K562 (cell line): ENCODE measurements around the gene PUM2. TPM values are rescaled to one million over a fixed set of nuclear protein-coding genes. Genes with fewer than 3 reads are reported as not detected.

Experiments used
- ATAC-seq: fragments of 200-7000 bp; cut with Tn5 transposase; 3 replicates; pipeline ENCODE4 v1.9.1; 2020; ENCODE audit warnings: moderate library complexity
- BruUV-seq: library from RNA; stranded (reverse); fragments of 400-500 nt; replicated peaks from 2 replicates; lab custom pipeline; 2021; lab: Mats Ljungman, UMichigan
- CTCF ChIA-PET: fragments of 300-600 bp; formaldehyde crosslinking; extraction: SDS; loops from one replicate; lab custom pipeline; 2021; ENCODE audit warnings: low intra/inter-chr PET ratio; lab: Yijun Ruan, JAX
- POLR2A ChIA-PET: fragments of 300-600, 350-650 bp; sonication (Branson Sonifier 250); formaldehyde crosslinking; extraction: SDS; loops from one replicate; lab custom pipeline; 2021; ENCODE audit warnings: antibody characterized with exemption, inconsistent platforms; lab: Yijun Ruan, JAX
- DNase-seq, 4 experiments: peaks; one replicate each; pipeline versions ENCODE4 v3.0.0 to v3.0.0-alpha.2; 2011 to 2018; ENCODE audit warnings: low spot score in 3 of 4, mixed read lengths in 3 of 4; ENCODE audit errors: extremely low read depth in 1 of 4
- FAIRE-seq: peaks from 2 replicates; lab custom pipeline; 2011; peaks lifted over from hg19 to GRCh38; lab: Jason Lieb, UNC
- H2AFZ ChIP-seq: 2 replicates; pipeline ENCODE4 v1.6.0; 2011; ENCODE audit warnings: low read depth, low read length, control low read depth, inconsistent platforms
- H3K27ac ChIP-seq: fragments of 200-600 bp; 3 replicates; pipeline ENCODE4 v1.8.0; 2011; ENCODE audit warnings: low read depth, mild to moderate bottlenecking, control low read depth, inconsistent platforms, low read length, moderate library complexity, mixed read lengths; ENCODE audit errors: extremely low read depth
- H3K27me3 ChIP-seq, 2 experiments: fragments of 300-600 bp in 1 of 2; 2 replicates in 1 of 2; 3 replicates in 1 of 2; pipeline versions ENCODE4 v1.6.0 to v1.8.0; 2011; ENCODE audit warnings: inconsistent platforms in 2 of 2, low read length in 2 of 2, mild to moderate bottlenecking in 1 of 2, mixed read lengths in 1 of 2, moderate library complexity in 1 of 2; ENCODE audit not compliant: control insufficient read depth in 2 of 2, insufficient read depth in 2 of 2
- H3K36me3 ChIP-seq: fragments of 300-600 bp; 3 replicates; pipeline ENCODE4 v1.8.0; 2011; ENCODE audit warnings: mild to moderate bottlenecking, low read length, inconsistent platforms; ENCODE audit not compliant: control insufficient read depth, insufficient read depth
- H3K4me1 ChIP-seq, 2 experiments: fragments of 200-600 bp in 1 of 2; replicated peaks in 1 of 2; 2 replicates in 1 of 2; 3 replicates in 1 of 2; pipeline versions ENCODE4 v1.5.1 to v1.8.0; 2011; ENCODE audit warnings: inconsistent platforms in 2 of 2, low read length in 2 of 2, mild to moderate bottlenecking in 1 of 2, mixed read lengths in 1 of 2, moderate library complexity in 1 of 2; ENCODE audit not compliant: control insufficient read depth in 2 of 2, insufficient read depth in 2 of 2
- H3K4me2 ChIP-seq: 2 replicates; pipeline ENCODE4 v1.6.1; 2011; ENCODE audit warnings: low read length, control low read depth, inconsistent platforms, mixed read lengths; ENCODE audit not compliant: insufficient read depth
- H3K4me3 ChIP-seq: fragments of 200-600 bp; sonication (generic), shearing (Covaris generic); 2 replicates; pipeline ENCODE4 v1.5.1; 2016; ENCODE audit warnings: control low read depth, inconsistent platforms
- H3K79me2 ChIP-seq: fragments of 200-600 bp; 3 replicates; pipeline ENCODE4 v1.8.0; 2011; ENCODE audit warnings: low read length, inconsistent platforms; ENCODE audit not compliant: control insufficient read depth, insufficient read depth
- H3K9ac ChIP-seq, 2 experiments: 2 replicates each; pipeline versions ENCODE4 v1.6.0 to v1.6.1; 2011; ENCODE audit warnings: low read depth in 2 of 2, low read length in 2 of 2, control low read depth in 1 of 2, inconsistent platforms in 1 of 2, mild to moderate bottlenecking in 1 of 2, mixed read lengths in 1 of 2; ENCODE audit not compliant: insufficient read depth in 1 of 2
- H3K9me1 ChIP-seq: one replicate; pipeline ENCODE4 v1.6.0; 2011; ENCODE audit warnings: inconsistent platforms, mild to moderate bottlenecking, low read length, moderate library complexity; ENCODE audit not compliant: control insufficient read depth, insufficient read depth
- H3K9me3 ChIP-seq: replicated peaks from 2 replicates; pipeline ENCODE4 v1.5.1; 2011; ENCODE audit warnings: low read depth, low read length, inconsistent platforms; ENCODE audit not compliant: control insufficient read depth, insufficient read depth
- H4K20me1 ChIP-seq: replicated peaks from 2 replicates; pipeline ENCODE4 v1.6.1; 2011; ENCODE audit warnings: low read length, inconsistent platforms, mixed read lengths; ENCODE audit not compliant: control insufficient read depth, insufficient read depth
- CBX5 ChIP-seq: IDR thresholded peaks from 2 replicates; pipeline ENCODE4 v1.6.1; 2014; ENCODE audit warnings: low read depth, borderline replicate concordance
- CCAR2 ChIP-seq: fragments of 200-400 bp; formaldehyde crosslinking; IDR thresholded peaks from 2 replicates; pipeline ENCODE4 v1.6.1; 2017; ENCODE audit warnings: mild to moderate bottlenecking, low read depth, low read length
- FOSL1 ChIP-seq: fragments of 200-800 bp; sonication (Bioruptor generic); conservative IDR thresholded peaks from 2 replicates; pipeline ENCODE4 v1.6.1; 2016; ENCODE audit warnings: missing genetic modification characterization, missing compliant biosample characterization
- FOXK1 ChIP-seq: sonication (generic); formaldehyde crosslinking; IDR thresholded peaks from 2 replicates; pipeline ENCODE4 v1.8.0; 2022; ENCODE audit warnings: missing genetic modification reagents, mild to moderate bottlenecking, borderline replicate concordance
- HDAC2 ChIP-seq: fragments of 450-650 bp; IDR thresholded peaks from 2 replicates; pipeline ENCODE4 v1.6.1; 2016; ENCODE audit warnings: mild to moderate bottlenecking
- KHSRP ChIP-seq: fragments of 450-650 bp; IDR thresholded peaks from 2 replicates; pipeline ENCODE4 v1.6.1; 2017
- MECOM ChIP-seq: fragments of 250-450 bp; sonication (Bioruptor Pico); IDR thresholded peaks from 2 replicates; pipeline ENCODE4 v1.8.0; 2022; ENCODE audit warnings: inconsistent platforms
- NFIC ChIP-seq: fragments of 450-650 bp; IDR thresholded peaks from 2 replicates; pipeline ENCODE4 v1.6.1; 2017; ENCODE audit warnings: mild to moderate bottlenecking, inconsistent platforms
- POLR2AphosphoS2 ChIP-seq: IDR thresholded peaks from 2 replicates; pipeline ENCODE4 v1.6.1; 2012; ENCODE audit warnings: low read length, improper control_type of control experiment
- PTRF ChIP-seq: fragments of 450-650 bp; IDR thresholded peaks from 2 replicates; pipeline ENCODE4 v1.6.1; 2016; ENCODE audit warnings: mild to moderate bottlenecking, missing genetic modification characterization, missing compliant biosample characterization
- RAD21 ChIP-seq, 2 experiments: fragments of 250-450 bp in 1 of 2; fragments of 450-650 bp in 1 of 2; sonication (Bioruptor Pico) in 1 of 2; formaldehyde crosslinking in 1 of 2; IDR thresholded peaks in 1 of 2; conservative IDR thresholded peaks in 1 of 2; 2 replicates each; pipeline versions ENCODE4 v1.4.0 to v1.8.0; 2020 to 2022; ENCODE audit warnings: mild to moderate bottlenecking in 2 of 2, moderate library complexity in 1 of 2
- SIN3A ChIP-seq, 2 experiments: fragments of 150-350 bp in 1 of 2; IDR thresholded peaks; 2 replicates each; pipeline ENCODE4 v1.6.1; 2011 to 2016; ENCODE audit warnings: borderline replicate concordance in 2 of 2, low read depth in 2 of 2, low read length in 2 of 2, mild to moderate bottlenecking in 2 of 2, moderate library complexity in 2 of 2; ENCODE audit not compliant: control insufficient read depth in 1 of 2
- TBP ChIP-seq: optimal IDR thresholded peaks from 2 replicates; pipeline ENCODE3; 2011; ENCODE audit warnings: low read depth, low read length, improper control_type of control experiment
- ZNF79 ChIP-seq: fragments of 250-450 bp; sonication (Bioruptor Pico); IDR thresholded peaks from 2 replicates; pipeline ENCODE4 v1.4.0; 2020; ENCODE audit warnings: low read depth, mild to moderate bottlenecking, moderate library complexity
- WGBS: fragments of 100-300 bp; shearing (Covaris generic); methylation state at CpG from one replicate; pipeline ENCODE4 v1.1.6; 2016; ENCODE audit warnings: low coverage, mixed read lengths; ENCODE audit not compliant: insufficient coverage; ENCODE audit errors: missing lambda C conversion rate; 5-methylcytosine and 5-hydroxymethylcytosine counted together
- in situ Hi-C: fragments of 300-500 bp; cut with MboI; formaldehyde crosslinking; loops from 4 replicates; pipeline ENCODE4 v1.15.0; 2018; ENCODE audit warnings: inconsistent platforms, mixed read lengths
- intact Hi-C: fragments of 100-400 bp; cut with micrococcal nuclease; formaldehyde crosslinking; loops from 2 replicates; pipeline ENCODE4 v1.14.2; 2022
- polyA plus RNA-seq, 8 experiments: library from polyadenylated mRNA; depleted of rRNA in 4 of 8; stranded (reverse) in 5 of 8; unstranded in 3 of 8; fragments of >200 nt; fragmentation: Nextera tagmentation in 2 of 8; fragmentation: Illumina TruSeq in 1 of 8; extraction: Ambion mirVana in 2 of 8; extraction: Trizol in 1 of 8; gene quantifications; 2 replicates each; pipeline versions ENCODE4 v1.2.1 to v1.2.3, GENCODE V29; 2011 to 2014; ENCODE audit warnings: inconsistent platforms in 1 of 8, missing spikeins in 1 of 8
- total RNA-seq, 7 experiments: library from RNA; depleted of rRNA in 6 of 7; stranded (reverse); fragments of >200 nt in 6 of 7; fragmentation: Illumina TruSeq in 2 of 7; extraction: Trizol in 2 of 7; gene quantifications; 2 replicates each; pipeline versions ENCODE4 v1.2.1 to v1.2.3, GENCODE V29; 2011 to 2021; ENCODE audit warnings: low replicate concordance in 1 of 7
- TF ChIP-seq, protein P1 (sequence below): fragments of 250-450 bp; sonication (Bioruptor Pico); IDR thresholded peaks from 2 replicates; pipeline ENCODE4 v1.4.0; 2020; ENCODE audit warnings: mild to moderate bottlenecking, moderate library complexity
- TF ChIP-seq, protein P2 (sequence below): fragments of 250-450 bp; sonication (Bioruptor Pico); IDR thresholded peaks from 2 replicates; pipeline ENCODE4 v1.8.0; 2022; ENCODE audit warnings: moderate library complexity, mild to moderate bottlenecking, inconsistent platforms
- TF ChIP-seq, protein P3 (sequence below): sonication (generic); formaldehyde crosslinking; IDR thresholded peaks from 2 replicates; pipeline ENCODE4 v1.8.1; 2023; ENCODE audit warnings: mild to moderate bottlenecking, missing genetic modification reagents

The PUM2 gene
- total and polyA plus RNA-seq, 9 of the 15 experiments (the other 6 are each of a cell fraction or from before 2014, with no cell fraction given) = 13.4 to 61.9 (median 28.3) TPM

- CTCF ChIA-PET = no interaction called here
- H3K79me2 ChIP-seq = peaks cover 100% of the 10 kb centered on the region
- intact Hi-C loops (no loop called here), in situ Hi-C loops (no loop called here)
- peaks cover 6% of the 10 kb centered on the region for H3K9me1 ChIP-seq
- no peak for FAIRE-seq
- no peaks in the 10 kb centered on the region for H3K27me3 ChIP-seq
- WGBS = 86% methylated on average over 2 of the region's 2 CpGs
- H3K4me3 ChIP-seq = no peak overlapping the region
- H3K36me3 ChIP-seq = peaks cover 22% of the 10 kb centered on the region; the same call in 2 of the 3 replicates
- DNase-seq = peak in 1 of 4 experiments; percentile 27
- H3K9ac ChIP-seq = no peak overlapping the region
- H3K9me3 ChIP-seq = no peaks in the 10 kb centered on the region
- no peak overlapping the region for H3K27ac ChIP-seq
- H3K4me1 ChIP-seq = peaks cover 18 to 23% of the 10 kb centered on the region in 2 experiments
- no peak overlapping the region for H2AFZ ChIP-seq
- no TSS peak for BruUV-seq
- POLR2A ChIA-PET = interaction anchor here (0.7 to 1.6 kb wide), 5 partner anchors 10 to 40 kb away, joined by 3 to 5 read pairs (median 4); no protein-coding TSS in a partner anchor
- H4K20me1 ChIP-seq = peaks cover 41% of the 10 kb centered on the region
- no peak overlapping the region for H3K4me2 ChIP-seq
- ATAC-seq = peak; percentile 38; the same call in 1 of the 3 replicates
- no peak for TF ChIP-seq CBX5
- TF ChIP-seq POLR2AphosphoS2 = no peak
- no peak for TF ChIP-seq HDAC2
- TF ChIP-seq PTRF (tag) = no peak
- TF ChIP-seq MECOM = no peak
- TF ChIP-seq RAD21 (CRISPR knock-in tag; conservative IDR thresholded peaks at IDR 0.05 in 1 of 2, IDR thresholded peaks at IDR 0.05 in 1 of 2) = no peak
- TF ChIP-seq, protein P1, sequence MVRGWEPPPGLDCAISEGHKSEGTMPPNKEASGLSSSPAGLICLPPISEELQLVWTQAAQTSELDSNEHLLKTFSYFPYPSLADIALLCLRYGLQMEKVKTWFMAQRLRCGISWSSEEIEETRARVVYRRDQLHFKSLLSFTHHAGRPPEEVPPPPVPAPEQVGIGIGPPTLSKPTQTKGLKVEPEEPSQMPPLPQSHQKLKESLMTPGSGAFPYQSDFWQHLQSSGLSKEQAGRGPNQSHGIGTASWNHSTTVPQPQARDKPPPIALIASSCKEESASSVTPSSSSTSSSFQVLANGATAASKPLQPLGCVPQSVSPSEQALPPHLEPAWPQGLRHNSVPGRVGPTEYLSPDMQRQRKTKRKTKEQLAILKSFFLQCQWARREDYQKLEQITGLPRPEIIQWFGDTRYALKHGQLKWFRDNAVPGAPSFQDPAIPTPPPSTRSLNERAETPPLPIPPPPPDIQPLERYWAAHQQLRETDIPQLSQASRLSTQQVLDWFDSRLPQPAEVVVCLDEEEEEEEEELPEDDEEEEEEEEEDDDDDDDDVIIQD (CRISPR knock-in tag) = no peak
- TF ChIP-seq SIN3A (IDR thresholded peaks at IDR 0.05; ENCODE audit: borderline replicate concordance in 2 of 2, control insufficient read depth in 1 of 2, low read depth in 2 of 2, low read length in 2 of 2) = no peak
- TF ChIP-seq FOXK1 = no peak
- no peak for TF ChIP-seq KHSRP
- no peak for TF ChIP-seq CCAR2
- TF ChIP-seq, protein P2, sequence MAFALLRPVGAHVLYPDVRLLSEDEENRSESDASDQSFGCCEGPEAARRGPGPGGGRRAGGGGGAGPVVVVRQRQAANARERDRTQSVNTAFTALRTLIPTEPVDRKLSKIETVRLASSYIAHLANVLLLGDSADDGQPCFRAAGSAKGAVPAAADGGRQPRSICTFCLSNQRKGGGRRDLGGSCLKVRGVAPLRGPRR = no peak
- no peak for TF ChIP-seq ZNF79 (CRISPR knock-in tag)
- TF ChIP-seq NFIC = no peak
- TF ChIP-seq, protein P3, sequence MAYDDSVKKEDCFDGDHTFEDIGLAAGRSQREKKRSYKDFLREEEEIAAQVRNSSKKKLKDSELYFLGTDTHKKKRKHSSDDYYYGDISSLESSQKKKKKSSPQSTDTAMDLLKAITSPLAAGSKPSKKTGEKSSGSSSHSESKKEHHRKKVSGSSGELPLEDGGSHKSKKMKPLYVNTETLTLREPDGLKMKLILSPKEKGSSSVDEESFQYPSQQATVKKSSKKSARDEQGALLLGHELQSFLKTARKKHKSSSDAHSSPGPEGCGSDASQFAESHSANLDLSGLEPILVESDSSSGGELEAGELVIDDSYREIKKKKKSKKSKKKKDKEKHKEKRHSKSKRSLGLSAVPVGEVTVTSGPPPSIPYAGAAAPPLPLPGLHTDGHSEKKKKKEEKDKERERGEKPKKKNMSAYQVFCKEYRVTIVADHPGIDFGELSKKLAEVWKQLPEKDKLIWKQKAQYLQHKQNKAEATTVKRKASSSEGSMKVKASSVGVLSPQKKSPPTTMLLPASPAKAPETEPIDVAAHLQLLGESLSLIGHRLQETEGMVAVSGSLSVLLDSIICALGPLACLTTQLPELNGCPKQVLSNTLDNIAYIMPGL (CRISPR knock-in tag) = no peak
- 0 out of 2 replicates have a peak, but pooled peaks have one; percentile 16 for TF ChIP-seq FOSL1 (tag)
- TF ChIP-seq TBP = no peak
These were observed 7.5 kb downstream of the PUM2 start for GRCh38 chr2:20343128-20343527.
